Measurements from ENCODE around the gene CPNE5. TPM values are rescaled to one million over a fixed set of nuclear protein-coding genes. Genes with fewer than 3 reads are reported as not detected.

The CPNE5 gene
- total RNA-seq, 1 donor from 2014 or later = 0.24 TPM

GRCh38 chr6:36793913-36794712 lies 45.1 kb downstream of the CPNE5 start:
- H3K9me3 Mint-ChIP-seq (ENCODE audit: low read depth) = no peaks in the 10 kb centered on the region
- peaks cover 11% of the 10 kb centered on the region for H3K27me3 Mint-ChIP-seq
- no peak for DNase-seq (ENCODE audit: low spot score, unreplicated experiment)
- no peak overlapping the region for H3K4me3 Mint-ChIP-seq (ENCODE audit: low read depth)
- no peak overlapping the region for H3K27ac Mint-ChIP-seq
- H3K4me1 Mint-ChIP-seq (ENCODE audit: low read depth) = no peaks in the 10 kb centered on the region
- H3K36me3 Mint-ChIP-seq (ENCODE audit: insufficient read depth) = no peaks in the 10 kb centered on the region
- no peak for TF ChIP-seq CTCF (IDR thresholded peaks at IDR 0.05; ENCODE audit: unreplicated experiment)

GRCh38 chr6:36793296-36793912 lies 45.8 kb downstream of the CPNE5 start:
- peaks cover 16% of the 10 kb centered on the region for H3K27me3 Mint-ChIP-seq
- TF ChIP-seq CTCF (IDR thresholded peaks at IDR 0.05; ENCODE audit: unreplicated experiment) = no peak
- H3K4me3 Mint-ChIP-seq (ENCODE audit: low read depth) = no peak overlapping the region
- H3K27ac Mint-ChIP-seq = peak overlapping the region; percentile 57
- H3K36me3 Mint-ChIP-seq (ENCODE audit: insufficient read depth) = no peaks in the 10 kb centered on the region
- H3K9me3 Mint-ChIP-seq (ENCODE audit: low read depth) = no peaks in the 10 kb centered on the region
- no peak for DNase-seq (ENCODE audit: low spot score, unreplicated experiment)
- H3K4me1 Mint-ChIP-seq (ENCODE audit: low read depth) = no peaks in the 10 kb centered on the region

DNA sequence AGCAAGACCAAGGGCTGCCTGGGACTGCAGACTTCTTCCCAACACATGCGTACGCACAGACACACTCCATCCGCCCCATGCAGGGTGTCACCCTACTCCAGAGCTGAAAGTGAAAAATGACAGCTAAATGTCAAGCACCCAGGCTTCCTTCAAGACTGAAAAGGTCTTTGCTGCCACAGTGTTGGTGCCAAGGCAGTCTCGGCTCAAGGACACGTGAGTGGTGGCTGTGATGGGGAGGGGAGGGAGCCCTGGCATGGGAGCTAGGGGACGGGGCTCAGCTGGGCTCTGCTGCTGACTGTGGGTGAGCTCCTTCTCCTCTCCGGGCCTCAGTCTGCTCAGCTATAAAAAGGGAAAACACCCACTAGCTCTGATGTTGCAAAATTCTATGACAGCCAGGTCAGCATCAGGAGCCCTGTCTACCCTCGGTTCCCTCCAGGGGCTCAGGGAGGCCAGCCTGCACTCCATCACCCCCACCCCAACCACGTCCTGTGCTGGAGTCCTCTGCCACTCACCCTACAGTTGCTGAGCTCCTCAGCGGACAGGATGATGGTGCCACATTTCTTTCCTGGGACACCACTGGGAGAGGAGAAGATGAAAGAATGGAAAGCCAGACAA lies 47.6 kb downstream of the CPNE5 start:
- Mint-ChIP-seq H3K4me1 (ENCODE audit: low read depth) (no peaks in the 10 kb centered on the region), H3K27ac (no peak overlapping the region), H3K4me3 (ENCODE audit: low read depth) (no peak overlapping the region), H3K36me3 (ENCODE audit: insufficient read depth) (no peaks in the 10 kb centered on the region), H3K9me3 (ENCODE audit: low read depth) (peaks cover 4% of the 10 kb centered on the region), H3K27me3 (peaks cover 16% of the 10 kb centered on the region)
- no peak for DNase-seq (ENCODE audit: low spot score, unreplicated experiment)
- no peak for TF ChIP-seq CTCF (IDR thresholded peaks at IDR 0.05; ENCODE audit: unreplicated experiment)

GRCh38 chr6:36791085-36791484 lies 48.2 kb downstream of the CPNE5 start:
- Mint-ChIP-seq H3K27ac (no peak overlapping the region), H3K4me3 (ENCODE audit: low read depth) (no peak overlapping the region), H3K9me3 (ENCODE audit: low read depth) (peaks cover 4% of the 10 kb centered on the region), H3K27me3 (peaks cover 16% of the 10 kb centered on the region), H3K36me3 (ENCODE audit: insufficient read depth) (no peaks in the 10 kb centered on the region), H3K4me1 (ENCODE audit: low read depth) (no peaks in the 10 kb centered on the region)
- TF ChIP-seq CTCF (IDR thresholded peaks at IDR 0.05; ENCODE audit: unreplicated experiment) = no peak
- no peak for DNase-seq (ENCODE audit: low spot score, unreplicated experiment)

GRCh38 chr6:36788768-36789167 lies 50.5 kb downstream of the CPNE5 start:
- peak overlapping the region; percentile 15 for H3K27ac Mint-ChIP-seq
- H3K36me3 Mint-ChIP-seq (ENCODE audit: insufficient read depth) = no peaks in the 10 kb centered on the region
- no peak overlapping the region for H3K4me3 Mint-ChIP-seq (ENCODE audit: low read depth)
- peaks cover 16% of the 10 kb centered on the region for H3K27me3 Mint-ChIP-seq
- DNase-seq (ENCODE audit: low spot score, unreplicated experiment) = no peak
- H3K4me1 Mint-ChIP-seq (ENCODE audit: low read depth) = peaks cover 4% of the 10 kb centered on the region
- no peak for TF ChIP-seq CTCF (IDR thresholded peaks at IDR 0.05; ENCODE audit: unreplicated experiment)
- H3K9me3 Mint-ChIP-seq (ENCODE audit: low read depth) = peaks cover 4% of the 10 kb centered on the region
